Liver (tissue), 3 donors: ENCODE measurements around the gene HRH2.

Source experiments
- GABPA ChIP-seq, 2 donors: IDR thresholded peaks in 1 of 2; conservative IDR thresholded peaks in 1 of 2; 2 replicates each; pipeline ENCODE4 v1.6.1; 2016; ENCODE audit warnings: antibody characterized with exemption in 2 of 2, mild to moderate bottlenecking in 1 of 2, moderate library complexity in 1 of 2
- RAD21 ChIP-seq, 2 donors: IDR thresholded peaks; 2 replicates each; pipeline ENCODE4 v1.6.1; 2016; ENCODE audit warnings: antibody characterized with exemption in 2 of 2, mild to moderate bottlenecking in 2 of 2
- TF ChIP-seq, protein P1 (sequence below): fragments of 150-350 bp; IDR thresholded peaks from 2 replicates; pipeline ENCODE4 v1.5.1; 2017; ENCODE audit warnings: improper control_type of control experiment, low read depth, low read length; ENCODE audit not compliant: missing input control
- TF ChIP-seq, protein P2 (sequence below): IDR thresholded peaks from 2 replicates; pipeline ENCODE4 v1.6.1; 2016; ENCODE audit warnings: antibody characterized with exemption
- donor health status: healthy.
- donor health status: healthy.

- TF ChIP-seq, protein P1, sequence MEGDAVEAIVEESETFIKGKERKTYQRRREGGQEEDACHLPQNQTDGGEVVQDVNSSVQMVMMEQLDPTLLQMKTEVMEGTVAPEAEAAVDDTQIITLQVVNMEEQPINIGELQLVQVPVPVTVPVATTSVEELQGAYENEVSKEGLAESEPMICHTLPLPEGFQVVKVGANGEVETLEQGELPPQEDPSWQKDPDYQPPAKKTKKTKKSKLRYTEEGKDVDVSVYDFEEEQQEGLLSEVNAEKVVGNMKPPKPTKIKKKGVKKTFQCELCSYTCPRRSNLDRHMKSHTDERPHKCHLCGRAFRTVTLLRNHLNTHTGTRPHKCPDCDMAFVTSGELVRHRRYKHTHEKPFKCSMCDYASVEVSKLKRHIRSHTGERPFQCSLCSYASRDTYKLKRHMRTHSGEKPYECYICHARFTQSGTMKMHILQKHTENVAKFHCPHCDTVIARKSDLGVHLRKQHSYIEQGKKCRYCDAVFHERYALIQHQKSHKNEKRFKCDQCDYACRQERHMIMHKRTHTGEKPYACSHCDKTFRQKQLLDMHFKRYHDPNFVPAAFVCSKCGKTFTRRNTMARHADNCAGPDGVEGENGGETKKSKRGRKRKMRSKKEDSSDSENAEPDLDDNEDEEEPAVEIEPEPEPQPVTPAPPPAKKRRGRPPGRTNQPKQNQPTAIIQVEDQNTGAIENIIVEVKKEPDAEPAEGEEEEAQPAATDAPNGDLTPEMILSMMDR = no peak
- TF ChIP-seq GABPA (IDR thresholded peaks at IDR 0.05 in 1 of 2, conservative IDR thresholded peaks at IDR 0.05 in 1 of 2) (no peak), RAD21 (IDR thresholded peaks at IDR 0.05) (no peak)
- TF ChIP-seq, protein P2, sequence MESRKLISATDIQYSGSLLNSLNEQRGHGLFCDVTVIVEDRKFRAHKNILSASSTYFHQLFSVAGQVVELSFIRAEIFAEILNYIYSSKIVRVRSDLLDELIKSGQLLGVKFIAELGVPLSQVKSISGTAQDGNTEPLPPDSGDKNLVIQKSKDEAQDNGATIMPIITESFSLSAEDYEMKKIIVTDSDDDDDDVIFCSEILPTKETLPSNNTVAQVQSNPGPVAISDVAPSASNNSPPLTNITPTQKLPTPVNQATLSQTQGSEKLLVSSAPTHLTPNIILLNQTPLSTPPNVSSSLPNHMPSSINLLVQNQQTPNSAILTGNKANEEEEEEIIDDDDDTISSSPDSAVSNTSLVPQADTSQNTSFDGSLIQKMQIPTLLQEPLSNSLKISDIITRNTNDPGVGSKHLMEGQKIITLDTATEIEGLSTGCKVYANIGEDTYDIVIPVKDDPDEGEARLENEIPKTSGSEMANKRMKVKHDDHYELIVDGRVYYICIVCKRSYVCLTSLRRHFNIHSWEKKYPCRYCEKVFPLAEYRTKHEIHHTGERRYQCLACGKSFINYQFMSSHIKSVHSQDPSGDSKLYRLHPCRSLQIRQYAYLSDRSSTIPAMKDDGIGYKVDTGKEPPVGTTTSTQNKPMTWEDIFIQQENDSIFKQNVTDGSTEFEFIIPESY = no peak
These were observed 19.6 kb upstream of the HRH2 start for GRCh38 chr5:175638305-175638704.
